IMR-90 (cell line): ENCODE data around the gene EMSY.

Source experiments
- CTCF ChIP-seq: conservative IDR thresholded peaks from 2 replicates; pipeline ENCODE4 v1.5.1; 2012; ENCODE audit warnings: mild to moderate bottlenecking, low read depth, low read length, improper control_type of control experiment
- FOS ChIP-seq: fragments of 150-350 bp; IDR thresholded peaks from 2 replicates; pipeline ENCODE4 v1.6.1; 2016; ENCODE audit warnings: low read depth, low read length
- MAFK ChIP-seq: IDR thresholded peaks from 2 replicates; pipeline ENCODE4 v1.6.1; 2012; ENCODE audit warnings: low read depth, low read length, improper control_type of control experiment
- MAZ ChIP-seq: IDR thresholded peaks from 2 replicates; pipeline ENCODE4 v1.6.1; 2012; ENCODE audit warnings: low read depth, mild to moderate bottlenecking, low read length, improper control_type of control experiment, moderate library complexity, borderline replicate concordance
- POLR2A ChIP-seq: IDR thresholded peaks from 2 replicates; pipeline ENCODE4 v1.6.1; 2012; ENCODE audit warnings: mild to moderate bottlenecking, low read depth, low read length
- RAD21 ChIP-seq: IDR thresholded peaks from 2 replicates; pipeline ENCODE4 v1.6.1; 2012; ENCODE audit warnings: low read length, improper control_type of control experiment
- RCOR1 ChIP-seq: IDR thresholded peaks from 2 replicates; pipeline ENCODE4 v1.6.1; 2012; ENCODE audit warnings: mild to moderate bottlenecking, low read length, improper control_type of control experiment; ENCODE audit not compliant: insufficient replicate concordance
- RFX5 ChIP-seq: IDR thresholded peaks from 2 replicates; pipeline ENCODE4 v1.8.0; 2012; ENCODE audit warnings: low read depth, mild to moderate bottlenecking, low read length, moderate library complexity

DNA sequence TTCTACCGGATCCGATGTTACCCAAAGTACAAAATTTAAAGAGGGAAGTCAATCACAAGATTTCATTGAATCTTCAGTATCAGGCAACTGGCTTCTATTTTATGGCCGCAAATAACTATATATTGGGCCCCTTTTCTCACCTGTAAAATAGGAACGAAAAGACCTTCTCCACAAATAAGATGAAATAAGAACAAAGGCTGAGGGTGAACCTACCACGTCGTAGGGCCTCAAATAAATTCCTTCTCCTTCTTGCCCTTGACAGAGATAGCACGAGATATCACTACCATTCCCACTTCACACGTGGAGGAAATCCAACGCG lies 794 bp upstream of the EMSY start:
- TF ChIP-seq MAZ (no peak), CTCF (no peak), MAFK (no peak), RAD21 (no peak), POLR2A (no peak), RFX5 (no peak), RCOR1 (no peak), FOS (no peak)
